K562 (cell line): Measurements from ENCODE around the gene SLC7A1. TPM values are rescaled to one million over a fixed set of nuclear protein-coding genes. Genes with fewer than 3 reads are reported as not detected.

Experiments used
- BMI1 ChIP-seq: fragments of 150-350 bp; IDR thresholded peaks from 2 replicates; pipeline ENCODE4 v1.6.1; 2014; ENCODE audit warnings: low read length
- CEBPG ChIP-seq, 3 experiments: fragments of 200-800 bp in 1 of 3; sonication (Bioruptor generic) in 1 of 3; sonication (generic) in 1 of 3; formaldehyde crosslinking in 1 of 3; IDR thresholded peaks in 2 of 3; conservative IDR thresholded peaks in 1 of 3; 2 replicates each; pipeline versions ENCODE4 v1.6.1 to v1.8.0; 2016 to 2022; ENCODE audit warnings: missing compliant biosample characterization in 2 of 3, missing genetic modification characterization in 2 of 3, mild to moderate bottlenecking in 1 of 3, missing genetic modification reagents in 1 of 3
- ETV1 ChIP-seq: fragments of 450-650 bp; conservative IDR thresholded peaks from 2 replicates; pipeline ENCODE4 v1.6.1; 2016; ENCODE audit warnings: missing genetic modification characterization, control low read depth, low read depth, missing compliant biosample characterization
- MTF1 ChIP-seq: fragments of 250-450 bp; sonication (Bioruptor Pico); IDR thresholded peaks from 2 replicates; pipeline ENCODE4 v1.9.0; 2021; ENCODE audit warnings: moderate library complexity, mild to moderate bottlenecking, inconsistent platforms, borderline replicate concordance
- SNRNP70 ChIP-seq: fragments of 200-400 bp; formaldehyde crosslinking; optimal IDR thresholded peaks from 2 replicates; pipeline ENCODE3; 2017; ENCODE audit warnings: low read depth, low read length
- ZBTB5 ChIP-seq: fragments of 450-650 bp; IDR thresholded peaks from 2 replicates; pipeline ENCODE4 v1.6.1; 2017; ENCODE audit warnings: antibody characterized with exemption
- ZNF311 ChIP-seq: fragments of 250-450 bp; sonication (Bioruptor Pico); IDR thresholded peaks from 2 replicates; pipeline ENCODE4 v1.4.0; 2020; ENCODE audit warnings: mild to moderate bottlenecking, moderate library complexity
- ZNF354B ChIP-seq: fragments of 250-450 bp; sonication (Bioruptor Pico); IDR thresholded peaks from 2 replicates; pipeline ENCODE4 v1.4.0; 2020
- polyA plus RNA-seq, 8 experiments: library from polyadenylated mRNA; depleted of rRNA in 4 of 8; stranded (reverse) in 5 of 8; unstranded in 3 of 8; fragments of >200 nt; fragmentation: Nextera tagmentation in 2 of 8; fragmentation: Illumina TruSeq in 1 of 8; extraction: Ambion mirVana in 2 of 8; extraction: Trizol in 1 of 8; gene quantifications; 2 replicates each; pipeline versions ENCODE4 v1.2.1 to v1.2.3, GENCODE V29; 2011 to 2014; ENCODE audit warnings: inconsistent platforms in 1 of 8, missing spikeins in 1 of 8
- total RNA-seq, 7 experiments: library from RNA; depleted of rRNA in 6 of 7; stranded (reverse); fragments of >200 nt in 6 of 7; fragmentation: Illumina TruSeq in 2 of 7; extraction: Trizol in 2 of 7; gene quantifications; 2 replicates each; pipeline versions ENCODE4 v1.2.1 to v1.2.3, GENCODE V29; 2011 to 2021; ENCODE audit warnings: low replicate concordance in 1 of 7
- TF ChIP-seq, protein P1 (sequence below), 2 experiments: fragments of 450-650 bp in 1 of 2; sonication (generic) in 1 of 2; formaldehyde crosslinking in 1 of 2; IDR thresholded peaks; 2 replicates each; pipeline versions ENCODE4 v1.7.1 to v1.9.0; 2016 to 2022; ENCODE audit warnings: inconsistent platforms in 1 of 2, mild to moderate bottlenecking in 1 of 2, missing genetic modification reagents in 1 of 2

The SLC7A1 gene
- total and polyA plus RNA-seq, 9 of the 15 experiments (the other 6 are each of a cell fraction or from before 2014, with no cell fraction given) = 3.3 to 69.7 (median 10.8) TPM

DNA sequence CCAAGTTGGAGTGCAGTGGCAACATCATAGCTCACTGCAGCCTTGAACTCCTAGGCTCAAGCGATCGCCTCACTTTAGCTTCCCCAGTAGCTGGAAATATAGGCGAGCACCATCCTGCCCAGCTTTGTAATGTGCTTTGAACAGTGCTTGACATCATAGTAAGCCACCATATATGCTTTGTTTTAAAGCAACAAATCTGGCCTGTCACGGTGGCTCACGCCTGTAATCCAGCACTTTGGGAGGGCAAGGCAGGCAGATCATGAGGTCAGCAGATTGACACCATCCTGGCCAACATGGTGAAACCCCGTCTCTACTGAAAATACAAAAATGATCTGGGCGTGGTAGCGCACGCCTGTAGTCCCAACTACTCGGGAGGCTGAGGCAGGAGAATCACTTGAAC is 1.8 kb upstream of the SLC7A1 start (continued):
- TF ChIP-seq, protein P1, sequence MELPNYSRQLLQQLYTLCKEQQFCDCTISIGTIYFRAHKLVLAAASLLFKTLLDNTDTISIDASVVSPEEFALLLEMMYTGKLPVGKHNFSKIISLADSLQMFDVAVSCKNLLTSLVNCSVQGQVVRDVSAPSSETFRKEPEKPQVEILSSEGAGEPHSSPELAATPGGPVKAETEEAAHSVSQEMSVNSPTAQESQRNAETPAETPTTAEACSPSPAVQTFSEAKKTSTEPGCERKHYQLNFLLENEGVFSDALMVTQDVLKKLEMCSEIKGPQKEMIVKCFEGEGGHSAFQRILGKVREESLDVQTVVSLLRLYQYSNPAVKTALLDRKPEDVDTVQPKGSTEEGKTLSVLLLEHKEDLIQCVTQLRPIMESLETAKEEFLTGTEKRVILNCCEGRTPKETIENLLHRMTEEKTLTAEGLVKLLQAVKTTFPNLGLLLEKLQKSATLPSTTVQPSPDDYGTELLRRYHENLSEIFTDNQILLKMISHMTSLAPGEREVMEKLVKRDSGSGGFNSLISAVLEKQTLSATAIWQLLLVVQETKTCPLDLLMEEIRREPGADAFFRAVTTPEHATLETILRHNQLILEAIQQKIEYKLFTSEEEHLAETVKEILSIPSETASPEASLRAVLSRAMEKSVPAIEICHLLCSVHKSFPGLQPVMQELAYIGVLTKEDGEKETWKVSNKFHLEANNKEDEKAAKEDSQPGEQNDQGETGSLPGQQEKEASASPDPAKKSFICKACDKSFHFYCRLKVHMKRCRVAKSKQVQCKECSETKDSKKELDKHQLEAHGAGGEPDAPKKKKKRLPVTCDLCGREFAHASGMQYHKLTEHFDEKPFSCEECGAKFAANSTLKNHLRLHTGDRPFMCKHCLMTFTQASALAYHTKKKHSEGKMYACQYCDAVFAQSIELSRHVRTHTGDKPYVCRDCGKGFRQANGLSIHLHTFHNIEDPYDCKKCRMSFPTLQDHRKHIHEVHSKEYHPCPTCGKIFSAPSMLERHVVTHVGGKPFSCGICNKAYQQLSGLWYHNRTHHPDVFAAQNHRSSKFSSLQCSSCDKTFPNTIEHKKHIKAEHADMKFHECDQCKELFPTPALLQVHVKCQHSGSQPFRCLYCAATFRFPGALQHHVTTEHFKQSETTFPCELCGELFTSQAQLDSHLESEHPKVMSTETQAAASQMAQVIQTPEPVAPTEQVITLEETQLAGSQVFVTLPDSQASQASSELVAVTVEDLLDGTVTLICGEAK (IDR thresholded peaks at IDR 0.05) = no peak
- TF ChIP-seq, protein P1 (CRISPR knock-in tag; IDR thresholded peaks at IDR 0.05) = no peak
- TF ChIP-seq CEBPG (CRISPR knock-in tag; IDR thresholded peaks at IDR 0.05) (no peak), CEBPG (tag; conservative IDR thresholded peaks at IDR 0.05 in 1 of 2, IDR thresholded peaks at IDR 0.05 in 1 of 2) (no peak), ZBTB5 (no peak), ZNF354B (CRISPR knock-in tag) (no peak), MTF1 (CRISPR knock-in tag) (no peak), SNRNP70 (no peak), ZNF311 (no peak), BMI1 (no peak), ETV1 (tag) (no peak)
